HepG2 (cell line): ENCODE measurements around the gene HSP90AA1.

Experiments
- CENPBD1 ChIP-seq: sonication (generic); formaldehyde crosslinking; IDR thresholded peaks from 2 replicates; pipeline ENCODE4 v1.8.0; 2022; ENCODE audit warnings: missing genetic modification reagents, low read depth, mild to moderate bottlenecking, borderline replicate concordance
- GATAD2A ChIP-seq: IDR thresholded peaks from 2 replicates; pipeline ENCODE4 v1.6.1; 2016
- PRPF4 ChIP-seq: fragments of 200-400 bp; formaldehyde crosslinking; IDR thresholded peaks from 2 replicates; pipeline ENCODE4 v1.6.1; 2016; ENCODE audit warnings: low read length, low read depth; ENCODE audit not compliant: poor library complexity, severe bottlenecking
- ZFP41 ChIP-seq: sonication (generic); formaldehyde crosslinking; IDR thresholded peaks from 2 replicates; pipeline ENCODE4 v1.4.0; 2020; ENCODE audit warnings: mild to moderate bottlenecking, missing genetic modification reagents, borderline replicate concordance
- ZNF17 ChIP-seq: sonication (generic); formaldehyde crosslinking; IDR thresholded peaks from 2 replicates; pipeline ENCODE4 v1.5.0; 2020; ENCODE audit warnings: mild to moderate bottlenecking, missing genetic modification reagents

- no peak for TF ChIP-seq CENPBD1 (CRISPR knock-in tag)
- TF ChIP-seq GATAD2A (CRISPR knock-in tag), result no peak
- no peak for TF ChIP-seq PRPF4
- no peak for TF ChIP-seq ZFP41
- no peak for TF ChIP-seq ZNF17
Measured at GRCh38 chr14:102120888-102121287, 34.0 kb upstream of the HSP90AA1 start.
